Peyer's patch (tissue), 4 donors: ENCODE measurements around the gene ATXN7L3B.

Source experiments
- POLR2A ChIP-seq, 2 donors: fragments of 450-650 bp; IDR thresholded peaks; one replicate each; pipeline ENCODE4 v1.5.1; 2017; ENCODE audit warnings: antibody characterized with exemption in 2 of 2, mild to moderate bottlenecking in 2 of 2, moderate library complexity in 2 of 2
- TF ChIP-seq, protein P1 (sequence below), 6 experiments: fragments of 450-650 bp in 4 of 6; fragments of 200-600 bp in 2 of 6; sonication (generic) in 1 of 6; IDR thresholded peaks; one replicate each; pipeline ENCODE4 v1.5.1; 2017 to 2019; ENCODE audit warnings: antibody characterized with exemption in 6 of 6, mild to moderate bottlenecking in 3 of 6, moderate library complexity in 1 of 6

DNA sequence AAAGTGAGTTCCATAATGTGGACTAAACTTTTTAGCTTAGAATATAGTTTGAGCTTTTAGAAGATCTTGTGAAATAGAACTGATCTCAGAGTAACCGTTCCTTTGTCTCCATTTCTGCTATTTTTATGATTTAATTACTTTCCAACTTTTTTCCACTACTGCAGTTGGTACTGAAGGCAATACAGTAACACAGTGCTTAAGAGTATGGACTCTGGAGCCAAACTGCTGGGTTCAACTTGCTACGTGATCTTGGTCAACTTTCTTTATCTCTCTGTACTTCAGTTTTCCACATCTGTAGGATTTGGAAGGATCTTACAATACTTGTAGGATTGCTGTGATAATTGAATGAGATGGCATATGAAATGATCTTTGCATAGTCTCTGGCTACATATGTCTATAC, 40.9 kb downstream of the ATXN7L3B start:
- TF ChIP-seq, protein P1, sequence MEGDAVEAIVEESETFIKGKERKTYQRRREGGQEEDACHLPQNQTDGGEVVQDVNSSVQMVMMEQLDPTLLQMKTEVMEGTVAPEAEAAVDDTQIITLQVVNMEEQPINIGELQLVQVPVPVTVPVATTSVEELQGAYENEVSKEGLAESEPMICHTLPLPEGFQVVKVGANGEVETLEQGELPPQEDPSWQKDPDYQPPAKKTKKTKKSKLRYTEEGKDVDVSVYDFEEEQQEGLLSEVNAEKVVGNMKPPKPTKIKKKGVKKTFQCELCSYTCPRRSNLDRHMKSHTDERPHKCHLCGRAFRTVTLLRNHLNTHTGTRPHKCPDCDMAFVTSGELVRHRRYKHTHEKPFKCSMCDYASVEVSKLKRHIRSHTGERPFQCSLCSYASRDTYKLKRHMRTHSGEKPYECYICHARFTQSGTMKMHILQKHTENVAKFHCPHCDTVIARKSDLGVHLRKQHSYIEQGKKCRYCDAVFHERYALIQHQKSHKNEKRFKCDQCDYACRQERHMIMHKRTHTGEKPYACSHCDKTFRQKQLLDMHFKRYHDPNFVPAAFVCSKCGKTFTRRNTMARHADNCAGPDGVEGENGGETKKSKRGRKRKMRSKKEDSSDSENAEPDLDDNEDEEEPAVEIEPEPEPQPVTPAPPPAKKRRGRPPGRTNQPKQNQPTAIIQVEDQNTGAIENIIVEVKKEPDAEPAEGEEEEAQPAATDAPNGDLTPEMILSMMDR (IDR thresholded peaks at IDR 0.05), result no peak
- TF ChIP-seq POLR2A (IDR thresholded peaks at IDR 0.05), result no peak
